ENCODE measurements around the gene CYP24A1.

The CYP24A1 gene

GRCh38 chr20:54110457-54110856, 63.3 kb downstream of the CYP24A1 start:
- no peak for DNase-seq

- DNase-seq: no peak
Observed at GRCh38 chr20:54110041-54110440, 63.7 kb downstream of the CYP24A1 start.

- DNase-seq: no peak
Observed at GRCh38 chr20:54108817-54109216, 65.0 kb downstream of the CYP24A1 start.

- DNase-seq: no peak
Observed at GRCh38 chr20:54108326-54108642, 65.5 kb downstream of the CYP24A1 start.

- no peak for DNase-seq
Observed at GRCh38 chr20:54107600-54108325, 66.0 kb downstream of the CYP24A1 start.

GRCh38 chr20:54107181-54107580, 66.6 kb downstream of the CYP24A1 start:
- no peak for DNase-seq

- DNase-seq: no peak
Observed at GRCh38 chr20:54106162-54106561, 67.6 kb downstream of the CYP24A1 start.

- no peak for DNase-seq
Observed at GRCh38 chr20:54105653-54106052, 68.1 kb downstream of the CYP24A1 start.

GRCh38 chr20:54104781-54105180, 69.0 kb downstream of the CYP24A1 start:
- DNase-seq: no peak

- DNase-seq: no peak
Observed at GRCh38 chr20:54103762-54104600, 69.8 kb downstream of the CYP24A1 start.

Measured in HCEC 1CT (cell line).